K562 (cell line): Measurements from ENCODE around the gene C6orf89. TPM values are rescaled to one million over a fixed set of nuclear protein-coding genes. Genes with fewer than 3 reads are reported as not detected.
A peak's percentile ranks its signal among the peaks of the same experiment; 100 is the strongest.

Experiments
- ARID2 ChIP-seq: fragments of 450-650 bp; IDR thresholded peaks from 2 replicates; pipeline ENCODE4 v1.6.1; 2017; ENCODE audit warnings: antibody characterized with exemption, mild to moderate bottlenecking
- BRF1 ChIP-seq: IDR thresholded peaks from 3 replicates; pipeline ENCODE4 v1.6.1; 2011; ENCODE audit warnings: borderline replicate concordance, mild to moderate bottlenecking; ENCODE audit not compliant: insufficient read length; ENCODE audit errors: extremely low read depth
- CBX8 ChIP-seq: fragments of 200-600 bp; sonication (generic); IDR thresholded peaks from 2 replicates; pipeline ENCODE4 v1.6.1; 2012; ENCODE audit warnings: borderline replicate concordance, mixed run types, low read depth, mild to moderate bottlenecking, moderate library complexity, mixed read lengths, low read length, control low read depth, inconsistent platforms; ENCODE audit not compliant: poor library complexity, severe bottlenecking; ENCODE audit errors: extremely low read depth
- CREB1 ChIP-seq, 2 experiments: sonication (generic) in 1 of 2; formaldehyde crosslinking in 1 of 2; IDR thresholded peaks; 2 replicates each; pipeline versions ENCODE4 v1.6.1 to v1.8.0; 2012 to 2022; ENCODE audit warnings: inconsistent platforms in 1 of 2, mild to moderate bottlenecking in 1 of 2, missing genetic modification reagents in 1 of 2, moderate library complexity in 1 of 2
- ELF4 ChIP-seq: fragments of 450-650 bp; formaldehyde crosslinking; IDR thresholded peaks from 2 replicates; pipeline ENCODE4 v1.4.0; 2022; ENCODE audit warnings: missing genetic modification characterization
- EP300 ChIP-seq: IDR thresholded peaks from 2 replicates; pipeline ENCODE4 v1.6.1; 2012; ENCODE audit warnings: low read length, improper control_type of control experiment
- HDAC6 ChIP-seq: IDR thresholded peaks from 2 replicates; pipeline ENCODE4 v1.6.1; 2012; ENCODE audit warnings: low read depth, mild to moderate bottlenecking, control low read depth, inconsistent platforms, low read length, moderate library complexity
- HES1 ChIP-seq: fragments of 450-650 bp; IDR thresholded peaks from 2 replicates; pipeline ENCODE4 v1.6.1; 2016; ENCODE audit warnings: low read depth, mild to moderate bottlenecking, moderate library complexity
- HLTF ChIP-seq: fragments of 450-650 bp; IDR thresholded peaks from 2 replicates; pipeline ENCODE4 v1.6.1; 2016
- MAFK ChIP-seq: IDR thresholded peaks from 2 replicates; pipeline ENCODE4 v1.6.1; 2011; ENCODE audit warnings: low read length, improper control_type of control experiment
- MTA1 ChIP-seq: fragments of 450-650 bp; IDR thresholded peaks from 2 replicates; pipeline ENCODE4 v1.6.1; 2017; ENCODE audit warnings: borderline replicate concordance
- MYC ChIP-seq, 2 experiments: fragments of 250-450 bp in 1 of 2; sonication (Bioruptor Pico) in 1 of 2; IDR thresholded peaks; 2 replicates each; pipeline versions ENCODE4 v1.5.1 to v1.6.1; 2012 to 2021; ENCODE audit warnings: low read depth in 2 of 2, borderline replicate concordance in 1 of 2, improper control_type of control experiment in 1 of 2, low read length in 1 of 2, mild to moderate bottlenecking in 1 of 2, moderate library complexity in 1 of 2
- NELFE ChIP-seq: IDR thresholded peaks from 2 replicates; pipeline ENCODE4 v1.6.1; 2011; ENCODE audit warnings: mild to moderate bottlenecking; ENCODE audit not compliant: insufficient read depth, insufficient read length
- PHB2 ChIP-seq: fragments of 450-650 bp; IDR thresholded peaks from 2 replicates; pipeline ENCODE4 v1.6.1; 2017; ENCODE audit warnings: low read depth
- PHF8 ChIP-seq: fragments of 200-600 bp; sonication (generic); IDR thresholded peaks from 2 replicates; pipeline ENCODE4 v1.6.1; 2012; ENCODE audit warnings: mixed run types, mild to moderate bottlenecking, inconsistent platforms, low read length, moderate library complexity, borderline replicate concordance
- SMARCB1 ChIP-seq: IDR thresholded peaks from 2 replicates; pipeline ENCODE4 v1.6.1; 2011; ENCODE audit warnings: improper control_type of control experiment, low read depth; ENCODE audit not compliant: insufficient read length
- SOX6 ChIP-seq: fragments of 450-650 bp; IDR thresholded peaks from 2 replicates; pipeline ENCODE4 v1.6.1; 2014; ENCODE audit warnings: mild to moderate bottlenecking
- ZNF146 ChIP-seq: IDR thresholded peaks from one replicate; pipeline ENCODE4 v1.6.1; 2018; ENCODE audit warnings: missing compliant biosample characterization; ENCODE audit not compliant: unreplicated experiment
- ZNF24 ChIP-seq: fragments of 450-650 bp; IDR thresholded peaks from 2 replicates; pipeline ENCODE4 v1.6.1; 2016
- ZNF318 ChIP-seq, 2 experiments: fragments of 450-650 bp; IDR thresholded peaks; 2 replicates each; pipeline ENCODE4 v1.6.1; 2016; ENCODE audit warnings: mild to moderate bottlenecking in 2 of 2, borderline replicate concordance in 1 of 2, low read depth in 1 of 2, moderate library complexity in 1 of 2
- ZNF408 ChIP-seq: fragments of 250-450 bp; sonication (Bioruptor Pico); IDR thresholded peaks from 2 replicates; pipeline ENCODE4 v1.4.0; 2020; ENCODE audit warnings: low read depth, mild to moderate bottlenecking, moderate library complexity
- polyA plus RNA-seq, 8 experiments: library from polyadenylated mRNA; depleted of rRNA in 4 of 8; stranded (reverse) in 5 of 8; unstranded in 3 of 8; fragments of >200 nt; fragmentation: Nextera tagmentation in 2 of 8; fragmentation: Illumina TruSeq in 1 of 8; extraction: Ambion mirVana in 2 of 8; extraction: Trizol in 1 of 8; gene quantifications; 2 replicates each; pipeline versions ENCODE4 v1.2.1 to v1.2.3, GENCODE V29; 2011 to 2014; ENCODE audit warnings: inconsistent platforms in 1 of 8, missing spikeins in 1 of 8
- total RNA-seq, 7 experiments: library from RNA; depleted of rRNA in 6 of 7; stranded (reverse); fragments of >200 nt in 6 of 7; fragmentation: Illumina TruSeq in 2 of 7; extraction: Trizol in 2 of 7; gene quantifications; 2 replicates each; pipeline versions ENCODE4 v1.2.1 to v1.2.3, GENCODE V29; 2011 to 2021; ENCODE audit warnings: low replicate concordance in 1 of 7

Gene C6orf89
- total and polyA plus RNA-seq, 9 of the 15 experiments (the other 6 are each of a cell fraction or from before 2014, with no cell fraction given), result 35.2 to 111 (median 58.5) TPM

DNA sequence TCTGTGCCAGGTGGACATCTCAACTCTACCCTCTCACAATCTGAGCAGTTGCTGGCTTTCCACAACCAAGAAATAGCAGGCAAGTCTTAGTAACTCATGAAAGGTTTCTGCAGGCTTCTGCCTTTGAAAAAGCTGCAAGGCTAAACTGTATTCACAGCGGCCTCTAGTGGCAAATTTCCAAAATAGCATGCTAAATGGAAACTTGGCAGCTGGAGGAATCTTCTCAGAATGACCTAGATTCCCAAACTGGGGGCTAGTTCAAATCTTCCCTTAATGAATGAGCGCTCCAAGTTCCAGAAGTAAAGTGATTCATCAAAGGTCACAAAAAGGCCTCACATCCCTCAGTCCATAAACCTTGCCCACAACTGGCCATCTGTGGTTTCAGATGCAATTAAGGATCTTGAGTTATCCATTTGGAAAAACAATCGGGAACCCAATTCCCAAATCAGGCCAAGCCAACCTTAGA is 34.6 kb upstream of the C6orf89 start (continued):
- TF ChIP-seq CBX8, result no peak
- no peak for TF ChIP-seq BRF1
- no peak for TF ChIP-seq SOX6
- no peak for TF ChIP-seq MTA1
- TF ChIP-seq MYC (IDR thresholded peaks at IDR 0.05; ENCODE audit: low read depth, low read length), result peak; percentile 54; the same call in 1 of the 2 replicates
- no peak for TF ChIP-seq MYC (CRISPR knock-in tag; IDR thresholded peaks at IDR 0.05; ENCODE audit: borderline replicate concordance, low read depth)
- TF ChIP-seq ZNF24, result no peak
- TF ChIP-seq ARID2, result no peak
- TF ChIP-seq ELF4, result no peak
- no peak for TF ChIP-seq HLTF
- no peak for TF ChIP-seq ZNF146 (CRISPR knock-in tag)
- TF ChIP-seq PHF8, result no peak
- TF ChIP-seq SMARCB1, result no peak
- TF ChIP-seq HDAC6, result no peak
- TF ChIP-seq HES1, result no peak
- TF ChIP-seq PHB2, result no peak
- no peak for TF ChIP-seq CREB1 (IDR thresholded peaks at IDR 0.05)
- 0 out of 2 replicates have a peak, but pooled peaks have one; percentile 34 for TF ChIP-seq CREB1 (CRISPR knock-in tag; IDR thresholded peaks at IDR 0.05)
- peak; percentile 13; the same call in 1 of the 2 replicates for TF ChIP-seq MAFK
- no peak for TF ChIP-seq ZNF408 (CRISPR knock-in tag)
- TF ChIP-seq EP300, result no peak
- TF ChIP-seq ZNF318 (IDR thresholded peaks at IDR 0.05; ENCODE audit: borderline replicate concordance in 1 of 2, low read depth in 1 of 2), result no peak
- no peak for TF ChIP-seq NELFE
